WTC11 (cell line): ENCODE results near the gene SPATA13. TPM values are rescaled to one million over a fixed set of nuclear protein-coding genes. Genes with fewer than 3 reads are reported as not detected.
A peak's percentile ranks its signal among the peaks of the same experiment; 100 is the strongest.

Experiments used
- ATAC-seq: fragments of 200-7000 bp; cut with Tn5 transposase; 2 replicates; pipeline ENCODE4 v1.10.0; 2021; ENCODE audit warnings: mild to moderate bottlenecking, moderate library complexity
- CTCF ChIA-PET: fragments of 300-600 bp; sonication (Branson Sonifier 250); formaldehyde crosslinking; loops from one replicate; lab custom pipeline; 2021; ENCODE audit warnings: antibody characterized with exemption; lab: Charles Lee
- POLR2A ChIA-PET: fragments of 350-600 bp; sonication (Branson Sonifier 250); formaldehyde crosslinking; loops from one replicate; lab custom pipeline; 2021; ENCODE audit warnings: antibody characterized with exemption; lab: Charles Lee
- DNase-seq: peaks from one replicate; pipeline ENCODE4 v3.0.0; 2021; ENCODE audit warnings: low spot score
- H3K27ac Mint-ChIP-seq: 2 replicates; pipeline ENCODE4 v1.8.0; 2021; ENCODE audit warnings: mixed read lengths
- H3K27me3 Mint-ChIP-seq: 2 replicates; pipeline ENCODE4 v1.8.0; 2021; ENCODE audit warnings: low read depth, mild to moderate bottlenecking, moderate library complexity, mixed read lengths
- H3K36me3 Mint-ChIP-seq: 2 replicates; pipeline ENCODE4 v1.8.0; 2021; ENCODE audit warnings: mixed read lengths
- H3K4me1 Mint-ChIP-seq: 2 replicates; pipeline ENCODE4 v1.8.0; 2022; ENCODE audit warnings: mixed read lengths
- H3K4me3 Mint-ChIP-seq: 2 replicates; pipeline ENCODE4 v1.8.0; 2021; ENCODE audit warnings: mild to moderate bottlenecking, moderate library complexity, mixed read lengths
- H3K9me3 Mint-ChIP-seq: 2 replicates; pipeline ENCODE4 v1.8.0; 2021; ENCODE audit warnings: mixed read lengths
- AFF4 ChIP-seq: sonication (generic); formaldehyde crosslinking; IDR thresholded peaks from 2 replicates; pipeline ENCODE4 v1.8.1; 2023; ENCODE audit warnings: mild to moderate bottlenecking, missing genetic modification reagents, borderline replicate concordance
- ATF3 ChIP-seq: sonication (generic); formaldehyde crosslinking; conservative IDR thresholded peaks from 2 replicates; pipeline ENCODE4 v1.8.1; 2022; ENCODE audit warnings: mild to moderate bottlenecking, missing genetic modification reagents
- CDX4 ChIP-seq: fragments of 250-450 bp; sonication (Bioruptor Pico); IDR thresholded peaks from 2 replicates; pipeline ENCODE4 v1.9.0; 2021; ENCODE audit warnings: moderate library complexity, mild to moderate bottlenecking, inconsistent platforms, borderline replicate concordance
- CREB1 ChIP-seq: sonication (generic); formaldehyde crosslinking; IDR thresholded peaks from 2 replicates; pipeline ENCODE4 v1.8.0; 2023; ENCODE audit warnings: mild to moderate bottlenecking, missing genetic modification reagents
- GABPB1 ChIP-seq: sonication (generic); formaldehyde crosslinking; IDR thresholded peaks from 2 replicates; pipeline ENCODE4 v1.8.1; 2023; ENCODE audit warnings: mild to moderate bottlenecking, missing genetic modification reagents
- MYBL2 ChIP-seq: sonication (generic); formaldehyde crosslinking; IDR thresholded peaks from 2 replicates; pipeline ENCODE4 v1.8.1; 2023; ENCODE audit warnings: mild to moderate bottlenecking, moderate library complexity, missing genetic modification reagents
- PREB ChIP-seq: sonication (generic); formaldehyde crosslinking; IDR thresholded peaks from 2 replicates; pipeline ENCODE4 v1.8.1; 2022; ENCODE audit warnings: mild to moderate bottlenecking, missing genetic modification reagents, moderate library complexity, borderline replicate concordance
- PRRX2 ChIP-seq: fragments of 250-450 bp; sonication (Bioruptor Pico); IDR thresholded peaks from 2 replicates; pipeline ENCODE4 v1.8.0; 2021; ENCODE audit warnings: mild to moderate bottlenecking
- TP53 ChIP-seq: sonication (generic); formaldehyde crosslinking; IDR thresholded peaks from 2 replicates; pipeline ENCODE4 v1.8.1; 2023; ENCODE audit warnings: mild to moderate bottlenecking, missing genetic modification reagents
- ZNF263 ChIP-seq: sonication (generic); formaldehyde crosslinking; IDR thresholded peaks from 2 replicates; pipeline ENCODE4 v1.8.1; 2022; ENCODE audit warnings: low read depth, mild to moderate bottlenecking, moderate library complexity, missing genetic modification reagents
- ZNF416 ChIP-seq: fragments of 250-450 bp; sonication (Bioruptor Pico); IDR thresholded peaks from 2 replicates; pipeline ENCODE4 v1.9.0; 2021; ENCODE audit warnings: mild to moderate bottlenecking, inconsistent platforms
- ZNF512 ChIP-seq: sonication (generic); formaldehyde crosslinking; IDR thresholded peaks from 2 replicates; pipeline ENCODE4 v1.8.1; 2022; ENCODE audit warnings: missing genetic modification reagents, borderline replicate concordance
- total RNA-seq: library from RNA; stranded (reverse); gene quantifications from 3 replicates; pipeline ENCODE4 v1.2.3, GENCODE V29; 2021
- TF ChIP-seq, protein P1 (sequence below): sonication (generic); formaldehyde crosslinking; IDR thresholded peaks from 2 replicates; pipeline ENCODE4 v1.8.0; 2023; ENCODE audit warnings: missing genetic modification reagents

SPATA13 gene
- total RNA-seq, 1 experiment from 2014 or later: 29.0 TPM

- CTCF ChIA-PET: interaction anchor here (1.0 kb wide), 2 partner anchors 84 to 255 kb away, joined by 3 to 4 read pairs; no protein-coding TSS in a partner anchor
These were observed 114.5 kb downstream of the SPATA13 start for GRCh38 chr13:24275041-24275440.

More at GRCh38 chr13:24275041-24275440, 114.5 kb downstream of the SPATA13 start:
- Mint-ChIP-seq H3K36me3 (0 out of 2 replicates have a peak, but pooled peaks cover 5% of the 10 kb centered on the region), H3K9me3 (peaks cover 6% of the 10 kb centered on the region; the same call in 1 of the 2 replicates), H3K4me3 (no peak overlapping the region), H3K27ac (0 out of 2 replicates have a peak overlapping the region, but pooled peaks have one; percentile 14), H3K4me1 (peaks cover 14% of the 10 kb centered on the region), H3K27me3 (no peaks in the 10 kb centered on the region)
- ATAC-seq: no peak
- DNase-seq: no peak
- TF ChIP-seq ATF3 (CRISPR knock-in tag) (no peak), ZNF416 (CRISPR knock-in tag) (no peak), PREB (CRISPR knock-in tag) (no peak), AFF4 (CRISPR knock-in tag) (no peak), CDX4 (no peak), CREB1 (no peak), PRRX2 (CRISPR knock-in tag) (no peak), TP53 (CRISPR knock-in tag) (no peak), ZNF263 (CRISPR knock-in tag) (no peak), ZNF512 (CRISPR knock-in tag) (no peak), GABPB1 (CRISPR knock-in tag) (no peak), MYBL2 (no peak)
- TF ChIP-seq, protein P1, sequence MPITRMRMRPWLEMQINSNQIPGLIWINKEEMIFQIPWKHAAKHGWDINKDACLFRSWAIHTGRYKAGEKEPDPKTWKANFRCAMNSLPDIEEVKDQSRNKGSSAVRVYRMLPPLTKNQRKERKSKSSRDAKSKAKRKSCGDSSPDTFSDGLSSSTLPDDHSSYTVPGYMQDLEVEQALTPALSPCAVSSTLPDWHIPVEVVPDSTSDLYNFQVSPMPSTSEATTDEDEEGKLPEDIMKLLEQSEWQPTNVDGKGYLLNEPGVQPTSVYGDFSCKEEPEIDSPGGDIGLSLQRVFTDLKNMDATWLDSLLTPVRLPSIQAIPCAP: no peak
- POLR2A ChIA-PET: no interaction called here
